Smooth muscle cell of the brain vasculature (primary cell): ENCODE measurements around the gene SERPINA3.

Source experiments
- DNase-seq: peaks from one replicate; pipeline ENCODE4 v3.0.0-alpha.2; 2012; ENCODE audit warnings: low read depth, low spot score

SERPINA3 gene

GRCh38 chr14:94654071-94654861, 42.1 kb downstream of the SERPINA3 start:
- DNase-seq: no peak

- DNase-seq: no peak
Measured at GRCh38 chr14:94655169-94655710, 43.0 kb downstream of the SERPINA3 start.

GRCh38 chr14:94656043-94656442, 43.9 kb downstream of the SERPINA3 start:
- DNase-seq: no peak

- no peak for DNase-seq
Measured at GRCh38 chr14:94659256-94659655, 47.1 kb downstream of the SERPINA3 start.

GRCh38 chr14:94659901-94660300, 47.7 kb downstream of the SERPINA3 start:
- DNase-seq: no peak

GRCh38 chr14:94660306-94660946, 48.2 kb downstream of the SERPINA3 start:
- DNase-seq: no peak

- DNase-seq: no peak
Measured at GRCh38 chr14:94663538-94663937, 51.3 kb downstream of the SERPINA3 start.

GRCh38 chr14:94663965-94664704, 51.9 kb downstream of the SERPINA3 start:
- no peak for DNase-seq

- DNase-seq: peak; percentile 79
Measured at GRCh38 chr14:94665121-94665520, 52.9 kb downstream of the SERPINA3 start.

GRCh38 chr14:94665544-94665943, 53.4 kb downstream of the SERPINA3 start:
- DNase-seq: no peak

GRCh38 chr14:94670692-94671285, 58.6 kb downstream of the SERPINA3 start:
- no peak for DNase-seq

GRCh38 chr14:94671870-94672444, 59.8 kb downstream of the SERPINA3 start:
- no peak for DNase-seq

GRCh38 chr14:94673071-94673470, 60.9 kb downstream of the SERPINA3 start:
- DNase-seq: no peak
